HepG2 (cell line): Measurements from ENCODE around the gene SUOX.

Source experiments
- CTCF ChIP-seq: sonication (generic); formaldehyde crosslinking; IDR thresholded peaks from 2 replicates; pipeline ENCODE4 v1.5.0; 2020; ENCODE audit warnings: mild to moderate bottlenecking, missing genetic modification reagents, moderate library complexity
- EP300 ChIP-seq, 3 experiments: sonication (generic) in 1 of 3; formaldehyde crosslinking in 1 of 3; IDR thresholded peaks; 2 replicates each; pipeline versions ENCODE4 v1.5.1 to v1.6.1; 2011 to 2020; ENCODE audit warnings: low read depth in 2 of 3, low read length in 2 of 3, borderline replicate concordance in 1 of 3, improper control_type of control experiment in 1 of 3, mild to moderate bottlenecking in 1 of 3, missing genetic modification reagents in 1 of 3, moderate library complexity in 1 of 3
- ESRRA ChIP-seq: sonication (generic); formaldehyde crosslinking; IDR thresholded peaks from 2 replicates; pipeline ENCODE4 v1.5.1; 2020; ENCODE audit warnings: mild to moderate bottlenecking, low read depth, missing genetic modification reagents
- EZH2 ChIP-seq: conservative IDR thresholded peaks from 2 replicates; pipeline ENCODE4 v1.6.1; 2012; ENCODE audit warnings: mild to moderate bottlenecking, low read depth, low read length, moderate library complexity
- HDAC6 ChIP-seq: fragments of 200-600 bp; sonication (generic); IDR thresholded peaks from 2 replicates; pipeline ENCODE4 v1.7.0; 2017; ENCODE audit warnings: mild to moderate bottlenecking, antibody characterized with exemption, low read length, low read depth
- IRF2 ChIP-seq: IDR thresholded peaks from 2 replicates; pipeline ENCODE4 v1.6.1; 2018; ENCODE audit warnings: missing genetic modification reagents, missing compliant biosample characterization
- IRF9 ChIP-seq: sonication (generic); formaldehyde crosslinking; IDR thresholded peaks from 2 replicates; pipeline ENCODE4 v1.8.0; 2022; ENCODE audit warnings: missing genetic modification reagents, mild to moderate bottlenecking, borderline replicate concordance
- JUN ChIP-seq: sonication (generic); formaldehyde crosslinking; IDR thresholded peaks from 2 replicates; pipeline ENCODE4 v1.4.0; 2020; ENCODE audit warnings: mild to moderate bottlenecking, missing genetic modification reagents
- LCORL ChIP-seq, 2 experiments: fragments of 450-650 bp in 1 of 2; sonication (generic) in 1 of 2; formaldehyde crosslinking in 1 of 2; IDR thresholded peaks; 2 replicates each; pipeline versions ENCODE4 v1.5.0 to v1.6.1; 2017 to 2020; ENCODE audit warnings: antibody characterized with exemption in 1 of 2, missing genetic modification reagents in 1 of 2
- MXD3 ChIP-seq: IDR thresholded peaks from 2 replicates; pipeline ENCODE4 v1.6.1; 2016; ENCODE audit warnings: mild to moderate bottlenecking, missing biosample characterization, missing genetic modification reagents
- POLR2A ChIP-seq, 2 experiments: IDR thresholded peaks; 2 replicates each; pipeline ENCODE4 v1.6.1; 2011; ENCODE audit warnings: low read depth in 2 of 2, low read length in 2 of 2, mild to moderate bottlenecking in 1 of 2, moderate library complexity in 1 of 2; ENCODE audit not compliant: insufficient read depth in 1 of 2
- RBAK ChIP-seq: sonication (generic); formaldehyde crosslinking; IDR thresholded peaks from 2 replicates; pipeline ENCODE4 v1.5.1; 2020; ENCODE audit warnings: mild to moderate bottlenecking, missing genetic modification reagents
- RERE ChIP-seq: IDR thresholded peaks from 2 replicates; pipeline ENCODE4 v1.6.1; 2016; ENCODE audit warnings: low read depth, missing genetic modification reagents, missing compliant biosample characterization
- ZNF746 ChIP-seq: sonication (generic); formaldehyde crosslinking; IDR thresholded peaks from 2 replicates; pipeline ENCODE4 v1.8.0; 2022; ENCODE audit warnings: mild to moderate bottlenecking, missing genetic modification reagents

- TF ChIP-seq HDAC6, result no peak
- no peak for TF ChIP-seq RERE
- no peak for TF ChIP-seq IRF2 (CRISPR knock-in tag)
- TF ChIP-seq IRF9 (CRISPR knock-in tag), result no peak
- no peak for TF ChIP-seq CTCF (CRISPR knock-in tag)
- TF ChIP-seq JUN (CRISPR knock-in tag), result no peak
- no peak for TF ChIP-seq ZNF746
- no peak for TF ChIP-seq RBAK (CRISPR knock-in tag)
- no peak for TF ChIP-seq POLR2A (IDR thresholded peaks at IDR 0.05; ENCODE audit: insufficient read depth in 1 of 2, low read depth in 2 of 2, low read length in 2 of 2)
- no peak for TF ChIP-seq ESRRA (CRISPR knock-in tag)
- TF ChIP-seq EZH2, result no peak
- TF ChIP-seq MXD3 (CRISPR knock-in tag), result no peak
- no peak for TF ChIP-seq LCORL (IDR thresholded peaks at IDR 0.05)
- peak; percentile 15; the same call in 1 of the 2 replicates for TF ChIP-seq LCORL (CRISPR knock-in tag; IDR thresholded peaks at IDR 0.05)
- no peak for TF ChIP-seq EP300 (IDR thresholded peaks at IDR 0.05; ENCODE audit: low read depth in 2 of 2, low read length in 2 of 2)
- no peak for TF ChIP-seq EP300 (CRISPR knock-in tag; IDR thresholded peaks at IDR 0.05; ENCODE audit: borderline replicate concordance)
Measured at GRCh38 chr12:56001487-56002100, 4.5 kb downstream of the SUOX start.
